Keratinocyte (primary cell): Measurements from ENCODE around the gene GPR22. TPM values are rescaled to one million over a fixed set of nuclear protein-coding genes. Genes with fewer than 3 reads are reported as not detected.
A peak's percentile ranks its signal among the peaks of the same experiment; 100 is the strongest.

Source experiments
- DNase-seq: peaks from one replicate; pipeline ENCODE4 v3.0.0-alpha.2; 2011; ENCODE audit warnings: low read depth, missing footprints, low spot score
- FAIRE-seq: peaks from 2 replicates; lab custom pipeline; 2011; peaks lifted over from hg19 to GRCh38; lab: Jason Lieb, UNC
- H2AFZ ChIP-seq: 2 replicates; pipeline ENCODE4 v1.6.0; 2012; ENCODE audit warnings: low read length, control low read depth, inconsistent platforms; ENCODE audit not compliant: control insufficient read depth
- H3K27ac ChIP-seq: 2 replicates; pipeline ENCODE4 v1.5.1; 2011; ENCODE audit warnings: low read length; ENCODE audit not compliant: control insufficient read depth, insufficient read depth
- H3K27me3 ChIP-seq: 3 replicates; pipeline ENCODE4 v1.6.0; 2011; ENCODE audit warnings: low read length; ENCODE audit not compliant: control insufficient read depth, insufficient read depth; ENCODE audit errors: extremely low read depth
- H3K36me3 ChIP-seq, 2 experiments: 2 replicates in 1 of 2; 3 replicates in 1 of 2; pipeline ENCODE4 v1.5.1; 2011; ENCODE audit warnings: low read length in 2 of 2, mild to moderate bottlenecking in 1 of 2; ENCODE audit not compliant: control insufficient read depth in 2 of 2, insufficient read depth in 2 of 2; ENCODE audit errors: extremely low read depth in 1 of 2
- H3K4me1 ChIP-seq: 3 replicates; pipeline ENCODE4 v1.5.1; 2011; ENCODE audit warnings: low read length; ENCODE audit not compliant: control insufficient read depth, insufficient read depth; ENCODE audit errors: extremely low read depth
- H3K4me2 ChIP-seq: 3 replicates; pipeline ENCODE4 v1.6.0; 2011; ENCODE audit warnings: low read depth, low read length; ENCODE audit not compliant: control insufficient read depth, insufficient read depth; ENCODE audit errors: extremely low read depth
- H3K4me3 ChIP-seq, 3 experiments: fragments of 200-600 bp in 1 of 3; sonication (generic) in 1 of 3; 2 replicates in 2 of 3; 3 replicates in 1 of 3; pipeline ENCODE4 v1.5.1; 2011 to 2016; ENCODE audit warnings: low read length in 3 of 3, mild to moderate bottlenecking in 3 of 3, control low read depth in 2 of 3, inconsistent platforms in 1 of 3, low read depth in 1 of 3, mixed read lengths in 1 of 3, mixed run types in 1 of 3, moderate library complexity in 1 of 3; ENCODE audit not compliant: control insufficient read depth in 2 of 3, insufficient read depth in 2 of 3; ENCODE audit errors: extremely low read depth in 1 of 3
- H3K79me2 ChIP-seq: 2 replicates; pipeline ENCODE4 v1.6.0; 2012; ENCODE audit warnings: low read length; ENCODE audit not compliant: control insufficient read depth, insufficient read depth
- H3K9ac ChIP-seq: 3 replicates; pipeline ENCODE4 v1.6.0; 2011; ENCODE audit warnings: low read length; ENCODE audit not compliant: control insufficient read depth, insufficient read depth; ENCODE audit errors: extremely low read depth
- H3K9me1 ChIP-seq: 3 replicates; pipeline ENCODE4 v1.6.0; 2011; ENCODE audit warnings: low read length; ENCODE audit not compliant: control insufficient read depth, insufficient read depth; ENCODE audit errors: extremely low read depth
- H3K9me3 ChIP-seq: 2 replicates; pipeline ENCODE4 v1.5.1; 2012; ENCODE audit warnings: low read depth, low read length; ENCODE audit not compliant: control insufficient read depth
- H4K20me1 ChIP-seq: 3 replicates; pipeline ENCODE4 v1.6.0; 2011; ENCODE audit warnings: low read length; ENCODE audit not compliant: control insufficient read depth, insufficient read depth; ENCODE audit errors: extremely low read depth
- EZH2 ChIP-seq: IDR thresholded peaks from one replicate; pipeline ENCODE4 v1.6.1; 2012; ENCODE audit warnings: inconsistent platforms, mild to moderate bottlenecking, low read length, moderate library complexity
- dilution Hi-C: fragments of 300-500 bp; cut with MboI; formaldehyde crosslinking; loops from one replicate; pipeline ENCODE4 v1.7.0; 2020; ENCODE audit warnings: low sequenced_read_pairs; ENCODE audit not compliant: extremely low pct_ligation_motif_present
- polyA plus RNA-seq, 5 experiments: library from polyadenylated mRNA; depleted of rRNA in 3 of 5; stranded (reverse) in 3 of 5; stranded (forward) in 1 of 5; unstranded in 1 of 5; fragments of >200 nt; gene quantifications; 1 replicate in 1 of 5; 2 replicates in 3 of 5; 3 replicates in 1 of 5; pipeline versions ENCODE4 v1.2.1 to v1.2.3, GENCODE V29; 2011 to 2012; ENCODE audit warnings: missing spikeins in 2 of 5, low read depth in 1 of 5, low replicate concordance in 1 of 5
- TF ChIP-seq, protein P1 (sequence below), 3 experiments: IDR thresholded peaks in 1 of 3; conservative IDR thresholded peaks in 1 of 3; optimal IDR thresholded peaks in 1 of 3; 2 replicates in 2 of 3; 3 replicates in 1 of 3; pipeline versions ENCODE3 to v1.5.1; 2011; ENCODE audit warnings: low read length in 3 of 3, mild to moderate bottlenecking in 3 of 3, moderate library complexity in 2 of 3, control low read depth in 1 of 3, inconsistent platforms in 1 of 3; ENCODE audit not compliant: insufficient read depth in 2 of 3; ENCODE audit errors: extremely low read depth in 1 of 3

The GPR22 gene
- polyA plus RNA-seq, 1 donor (not counting 4 experiments of a cell fraction or from before 2014, with no cell fraction given), result not detected

DNA sequence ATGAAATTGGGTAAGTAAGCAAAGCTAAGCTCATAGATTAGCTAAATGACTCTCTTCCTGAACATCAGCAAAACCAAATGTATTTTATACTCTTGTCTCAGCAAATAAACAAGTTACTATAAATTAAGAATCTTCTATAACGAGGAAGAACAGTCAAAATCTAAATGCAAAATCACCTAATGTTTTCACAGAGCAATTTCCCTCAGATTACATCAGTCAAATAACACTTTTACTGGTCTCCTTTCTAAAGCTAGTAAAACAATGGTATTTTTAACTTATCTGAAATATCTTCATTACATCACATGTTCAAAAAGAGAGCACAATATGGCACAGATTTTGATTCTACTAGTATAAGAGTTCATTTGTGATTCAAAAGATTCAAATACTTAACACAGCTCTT lies 16.5 kb upstream of the GPR22 start:
- H3K27me3 ChIP-seq, result no peaks in the 10 kb centered on the region
- no peak overlapping the region for H3K4me2 ChIP-seq
- no peaks in the 10 kb centered on the region for H3K9me1 ChIP-seq
- peaks cover 0 to 2% of the 10 kb centered on the region in 2 experiments for H3K36me3 ChIP-seq
- FAIRE-seq (no peak), DNase-seq (no peak)
- H2AFZ ChIP-seq, result no peak overlapping the region
- no peaks in the 10 kb centered on the region for H3K79me2 ChIP-seq
- H3K9ac ChIP-seq, result no peak overlapping the region
- H4K20me1 ChIP-seq, result no peaks in the 10 kb centered on the region
- H3K9me3 ChIP-seq, result no peaks in the 10 kb centered on the region
- dilution Hi-C loops, result no loop called here
- no peaks in the 10 kb centered on the region for H3K4me1 ChIP-seq
- no peak overlapping the region for H3K27ac ChIP-seq
- no peak overlapping the region for H3K4me3 ChIP-seq
- TF ChIP-seq, protein P1, sequence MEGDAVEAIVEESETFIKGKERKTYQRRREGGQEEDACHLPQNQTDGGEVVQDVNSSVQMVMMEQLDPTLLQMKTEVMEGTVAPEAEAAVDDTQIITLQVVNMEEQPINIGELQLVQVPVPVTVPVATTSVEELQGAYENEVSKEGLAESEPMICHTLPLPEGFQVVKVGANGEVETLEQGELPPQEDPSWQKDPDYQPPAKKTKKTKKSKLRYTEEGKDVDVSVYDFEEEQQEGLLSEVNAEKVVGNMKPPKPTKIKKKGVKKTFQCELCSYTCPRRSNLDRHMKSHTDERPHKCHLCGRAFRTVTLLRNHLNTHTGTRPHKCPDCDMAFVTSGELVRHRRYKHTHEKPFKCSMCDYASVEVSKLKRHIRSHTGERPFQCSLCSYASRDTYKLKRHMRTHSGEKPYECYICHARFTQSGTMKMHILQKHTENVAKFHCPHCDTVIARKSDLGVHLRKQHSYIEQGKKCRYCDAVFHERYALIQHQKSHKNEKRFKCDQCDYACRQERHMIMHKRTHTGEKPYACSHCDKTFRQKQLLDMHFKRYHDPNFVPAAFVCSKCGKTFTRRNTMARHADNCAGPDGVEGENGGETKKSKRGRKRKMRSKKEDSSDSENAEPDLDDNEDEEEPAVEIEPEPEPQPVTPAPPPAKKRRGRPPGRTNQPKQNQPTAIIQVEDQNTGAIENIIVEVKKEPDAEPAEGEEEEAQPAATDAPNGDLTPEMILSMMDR (optimal IDR thresholded peaks at IDR 0.05 in 1 of 3, IDR thresholded peaks at IDR 0.05 in 1 of 3, conservative IDR thresholded peaks at IDR 0.05 in 1 of 3; ENCODE audit: extremely low read depth in 1 of 3, insufficient read depth in 2 of 3, low read length in 3 of 3), result no peak
- TF ChIP-seq EZH2, result no peak

DNA sequence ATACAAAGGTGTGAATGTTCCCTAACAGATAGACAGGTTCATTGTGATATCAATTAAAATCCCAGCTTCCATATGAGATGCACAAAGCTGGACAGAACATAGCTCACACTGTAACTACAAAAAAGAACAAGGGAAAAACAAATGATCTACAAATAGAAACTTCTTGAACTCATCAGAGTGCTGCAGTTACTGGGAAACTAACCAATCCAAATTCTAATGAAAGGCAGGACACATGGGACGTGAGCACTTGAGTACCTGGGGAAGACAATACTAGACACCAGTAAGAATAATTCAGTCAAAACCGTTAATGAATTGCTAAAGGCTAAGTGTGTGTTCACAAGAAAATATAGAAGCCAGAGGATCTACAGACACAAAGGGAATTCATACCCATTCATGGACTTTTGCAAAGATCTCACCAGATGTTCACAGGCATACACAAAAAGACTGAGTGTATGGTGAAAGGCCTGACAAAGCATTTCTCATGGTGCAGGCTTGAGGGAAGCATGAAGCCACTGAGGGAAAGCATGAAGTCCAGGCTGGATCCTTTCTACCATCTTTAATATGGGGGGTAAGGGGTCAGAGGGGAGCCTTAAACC lies 7.8 kb upstream of the GPR22 start:
- FAIRE-seq (peak; percentile 44), DNase-seq (no peak)
- H3K27me3 ChIP-seq, result no peaks in the 10 kb centered on the region
- no peak for TF ChIP-seq EZH2
- TF ChIP-seq, protein P1 (optimal IDR thresholded peaks at IDR 0.05 in 1 of 3, IDR thresholded peaks at IDR 0.05 in 1 of 3, conservative IDR thresholded peaks at IDR 0.05 in 1 of 3; ENCODE audit: extremely low read depth in 1 of 3, insufficient read depth in 2 of 3, low read length in 3 of 3), result no peak
- H3K9ac ChIP-seq, result no peak overlapping the region
- H4K20me1 ChIP-seq, result no peaks in the 10 kb centered on the region
- H3K4me1 ChIP-seq, result no peaks in the 10 kb centered on the region
- dilution Hi-C loops, result no loop called here
- H3K36me3 ChIP-seq, result peaks cover 0 to 4% of the 10 kb centered on the region in 2 experiments
- no peaks in the 10 kb centered on the region for H3K9me3 ChIP-seq
- H3K9me1 ChIP-seq, result no peaks in the 10 kb centered on the region
- no peaks in the 10 kb centered on the region for H3K79me2 ChIP-seq
- H3K27ac ChIP-seq, result no peak overlapping the region
- H3K4me2 ChIP-seq, result no peak overlapping the region
- no peak overlapping the region for H3K4me3 ChIP-seq
- no peak overlapping the region for H2AFZ ChIP-seq
